ENCODE data around the gene DUSP16. TPM values are rescaled to one million over a fixed set of nuclear protein-coding genes. Genes with fewer than 3 reads are reported as not detected.
"Not testable (repeated sequence)": the region's sequence is repeated elsewhere in the genome, so short reads cannot be mapped to it uniquely, and the experiment has no call there.

DUSP16 gene
- polyA plus RNA-seq, 1 donor = 35.1 TPM

DNA sequence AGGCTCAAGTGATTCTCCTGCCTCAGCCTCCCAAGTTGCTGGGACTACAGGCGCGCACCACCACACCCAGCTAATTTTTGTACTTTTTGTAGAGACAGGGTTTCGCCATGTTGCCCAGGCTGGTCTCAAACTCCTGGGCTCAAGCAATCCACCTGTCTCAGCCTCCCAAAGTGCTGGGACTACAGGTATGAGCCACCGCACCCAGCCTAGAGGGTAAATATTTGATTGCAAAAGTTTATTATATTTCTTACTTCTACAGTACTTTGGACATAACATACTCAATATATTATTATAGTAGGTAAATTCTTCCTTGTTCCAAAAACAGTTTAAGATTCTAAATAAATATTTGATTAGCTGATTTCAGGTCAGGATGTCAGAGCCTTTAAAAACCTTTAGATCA is 40.0 kb downstream of the DUSP16 start:
- not testable (repeated sequence) for DNase-seq (ENCODE audit: low read depth)

DNA sequence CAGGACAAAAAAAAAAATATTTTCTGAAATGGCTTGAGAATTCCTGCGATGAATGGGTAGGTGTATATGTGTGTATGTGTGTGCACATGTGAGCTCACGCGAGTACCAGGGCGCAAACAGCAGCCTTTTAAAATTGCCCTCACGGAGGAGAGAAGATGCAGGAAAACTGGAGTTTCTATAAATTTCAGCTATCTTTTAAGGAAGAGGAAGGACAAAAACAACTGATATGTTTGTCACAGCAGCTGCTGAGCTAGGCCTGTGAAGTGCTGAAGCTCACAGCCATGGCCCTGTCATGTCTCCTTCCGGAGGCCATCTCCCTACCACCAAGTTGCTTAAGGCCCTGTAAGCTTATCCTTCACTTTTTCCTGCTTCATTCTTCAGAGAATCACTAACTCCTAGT is 40.8 kb downstream of the DUSP16 start:
- no peak for DNase-seq (ENCODE audit: low read depth)

DNA sequence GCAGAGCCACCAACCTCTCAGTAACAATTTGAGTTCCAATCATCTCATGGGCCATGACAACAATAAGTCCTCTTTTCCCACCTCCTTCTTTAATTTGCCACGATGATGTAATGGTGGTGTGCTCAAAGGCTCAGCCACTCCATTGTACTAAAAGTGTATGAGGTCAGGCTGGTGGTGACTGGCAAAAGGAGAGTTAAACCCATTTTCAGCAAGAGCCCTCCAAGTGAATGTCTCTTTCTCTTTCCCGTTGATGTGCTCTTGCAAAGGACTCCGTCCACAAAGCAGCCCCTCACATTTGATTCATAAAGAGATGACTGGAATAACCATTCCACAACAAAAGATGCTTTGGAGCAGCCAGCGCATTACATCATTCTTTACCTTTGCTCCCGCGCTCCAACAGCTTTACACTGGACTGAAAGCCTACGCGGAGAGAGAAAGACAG is 41.6 kb downstream of the DUSP16 start:
- DNase-seq (ENCODE audit: low read depth) = no peak

DNA sequence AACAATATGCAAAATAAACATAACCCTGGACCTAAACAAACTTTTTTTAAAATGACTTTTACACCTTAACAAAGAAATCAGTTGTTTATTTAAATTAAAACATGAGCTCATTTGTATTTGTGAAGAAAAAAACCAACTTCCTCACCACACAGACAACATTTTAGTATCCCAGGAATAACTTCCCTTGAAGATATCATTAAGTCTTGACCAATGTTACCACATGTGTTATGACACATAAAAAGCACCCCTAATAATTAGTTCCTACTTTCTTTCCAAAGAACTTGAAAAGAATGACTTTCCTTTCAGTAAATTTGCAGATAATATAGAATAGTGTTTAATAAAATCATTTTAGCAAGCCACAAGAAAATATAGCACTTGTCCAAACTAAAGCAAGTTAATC is 42.4 kb downstream of the DUSP16 start:
- DNase-seq (ENCODE audit: low read depth) = no peak

DNA sequence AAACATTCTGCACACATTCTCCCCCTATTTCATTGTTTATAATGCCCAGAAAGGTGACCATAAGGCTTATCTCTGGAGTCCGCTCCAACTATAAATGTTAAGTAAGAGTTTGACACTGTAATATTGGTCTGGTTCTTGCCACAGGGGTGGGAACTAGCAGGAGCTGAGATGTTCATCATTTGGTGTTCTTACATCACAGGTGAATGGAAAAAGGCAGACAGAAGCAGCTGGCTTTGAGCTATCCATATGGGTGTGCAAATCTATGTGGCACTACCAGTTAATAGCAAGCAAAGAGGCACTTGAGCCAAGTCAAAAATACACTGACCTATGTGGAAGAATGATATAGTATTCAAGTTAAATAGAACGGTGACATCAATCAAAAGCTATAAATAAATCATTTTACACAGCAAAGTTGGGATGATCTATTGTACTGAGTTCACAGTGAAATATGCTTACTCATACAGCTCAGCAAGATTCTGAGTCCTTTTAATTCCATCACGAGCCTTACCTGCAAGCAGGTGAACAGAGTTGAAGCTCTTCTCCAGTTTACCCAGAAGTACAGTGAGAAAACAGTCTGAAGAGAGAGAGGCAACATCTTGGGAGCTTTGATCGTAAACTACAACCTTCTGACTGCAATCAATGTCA is 43.2 kb downstream of the DUSP16 start:
- no peak for DNase-seq (ENCODE audit: low read depth)

DNA sequence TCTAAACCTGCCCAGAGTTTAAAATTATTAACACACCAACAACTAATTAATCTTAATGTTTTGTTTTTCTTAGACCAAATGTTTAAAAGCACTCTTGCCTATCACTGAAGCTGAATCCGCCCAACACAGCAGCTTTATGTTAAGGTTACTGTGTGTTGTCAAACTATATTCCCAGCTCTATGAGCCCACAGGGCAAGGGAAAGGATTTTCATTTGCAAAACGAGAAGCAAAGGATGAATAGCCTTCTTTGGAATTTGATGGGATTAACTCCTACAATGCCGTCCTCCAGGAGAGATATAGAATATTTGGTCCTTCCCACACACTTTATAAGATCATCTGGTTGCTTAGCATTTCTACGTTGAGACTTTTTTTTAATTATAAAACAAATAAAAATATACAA is 43.7 kb downstream of the DUSP16 start:
- no peak for DNase-seq (ENCODE audit: low read depth)

DNA sequence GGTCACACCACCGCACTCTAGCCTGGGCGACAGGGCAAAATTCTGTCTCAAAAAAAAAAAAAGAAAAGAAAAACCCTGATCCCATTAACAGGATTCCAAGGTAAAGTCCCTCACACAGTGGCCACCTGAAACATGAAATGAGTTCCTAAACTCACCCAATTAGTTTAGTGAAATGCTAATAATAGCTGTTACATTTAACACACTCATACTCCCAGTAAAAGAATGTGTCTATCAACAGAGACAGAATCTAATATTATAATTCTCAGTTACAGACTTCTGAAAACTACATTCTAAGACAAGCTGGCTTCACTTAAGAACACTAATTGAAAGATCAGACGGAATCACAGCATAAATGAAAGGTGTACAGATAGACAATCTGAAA is 44.2 kb downstream of the DUSP16 start:
- no peak for DNase-seq (ENCODE audit: low read depth)

DNA sequence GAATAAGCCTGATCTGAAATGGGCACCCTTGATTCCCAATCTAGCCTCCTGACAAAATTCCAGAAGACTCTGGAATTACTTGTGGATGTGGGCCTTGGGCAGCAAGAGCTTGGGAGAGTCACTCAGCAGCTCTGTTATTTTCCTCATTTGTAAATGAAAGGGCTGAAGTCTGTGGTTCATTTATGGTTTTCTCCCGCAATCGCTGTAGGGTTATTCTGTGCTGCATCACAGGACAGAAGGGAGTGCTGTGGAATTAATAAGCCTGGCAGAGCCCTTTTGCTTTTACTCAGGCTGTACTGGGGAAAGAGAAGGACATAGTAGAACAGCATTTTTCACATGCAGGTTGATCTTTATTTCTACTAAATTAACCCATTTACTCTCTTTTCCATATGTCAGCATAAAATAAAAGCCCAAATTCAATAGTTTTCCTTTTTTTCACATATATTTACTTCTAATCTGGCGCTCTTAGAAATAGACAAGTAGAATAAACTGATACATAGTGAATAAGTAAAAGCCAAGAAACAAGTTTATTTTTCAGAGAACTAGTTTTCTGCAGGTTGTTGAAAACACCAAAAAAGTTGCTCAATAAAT is 49.2 kb downstream of the DUSP16 start:
- no peak for DNase-seq (ENCODE audit: low read depth)

DNA sequence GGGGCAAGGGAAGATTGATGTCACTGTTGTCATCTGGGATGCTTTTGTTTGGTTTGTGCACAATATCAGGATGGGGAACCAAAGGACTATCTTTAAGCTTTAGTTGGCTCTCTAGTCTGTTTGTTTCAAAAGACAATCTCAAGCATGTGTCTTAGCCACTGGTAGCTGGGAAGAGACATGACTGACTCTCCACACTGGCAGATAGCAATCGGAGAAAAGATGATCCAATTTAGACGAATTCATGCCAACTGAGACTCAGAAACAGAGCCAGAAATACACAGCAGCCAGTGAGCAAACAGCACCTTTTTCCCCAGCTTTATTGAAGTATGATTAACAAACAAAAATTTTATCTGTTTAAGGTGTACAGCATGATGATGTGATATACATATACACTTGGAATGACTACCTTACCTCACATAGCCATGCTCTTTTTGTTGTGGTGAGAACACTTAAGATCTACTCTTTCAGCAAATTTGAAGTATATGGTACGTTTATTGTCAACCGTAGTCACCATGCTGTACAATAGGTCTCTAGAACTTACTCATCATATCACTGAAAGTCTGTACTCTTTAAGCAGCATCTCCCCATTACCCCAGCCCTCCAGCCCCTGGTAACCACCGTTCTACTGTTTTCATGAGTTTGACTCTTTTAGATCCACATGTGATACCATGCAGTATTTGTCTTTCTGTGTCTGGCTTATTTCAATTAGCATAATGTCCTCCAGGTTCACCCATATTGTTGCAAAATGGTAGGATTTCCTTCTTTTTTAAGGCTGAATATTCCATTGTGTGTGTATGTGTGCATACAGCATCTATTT is 50.6 kb downstream of the DUSP16 start:
- no peak for DNase-seq (ENCODE audit: low read depth)

DNA sequence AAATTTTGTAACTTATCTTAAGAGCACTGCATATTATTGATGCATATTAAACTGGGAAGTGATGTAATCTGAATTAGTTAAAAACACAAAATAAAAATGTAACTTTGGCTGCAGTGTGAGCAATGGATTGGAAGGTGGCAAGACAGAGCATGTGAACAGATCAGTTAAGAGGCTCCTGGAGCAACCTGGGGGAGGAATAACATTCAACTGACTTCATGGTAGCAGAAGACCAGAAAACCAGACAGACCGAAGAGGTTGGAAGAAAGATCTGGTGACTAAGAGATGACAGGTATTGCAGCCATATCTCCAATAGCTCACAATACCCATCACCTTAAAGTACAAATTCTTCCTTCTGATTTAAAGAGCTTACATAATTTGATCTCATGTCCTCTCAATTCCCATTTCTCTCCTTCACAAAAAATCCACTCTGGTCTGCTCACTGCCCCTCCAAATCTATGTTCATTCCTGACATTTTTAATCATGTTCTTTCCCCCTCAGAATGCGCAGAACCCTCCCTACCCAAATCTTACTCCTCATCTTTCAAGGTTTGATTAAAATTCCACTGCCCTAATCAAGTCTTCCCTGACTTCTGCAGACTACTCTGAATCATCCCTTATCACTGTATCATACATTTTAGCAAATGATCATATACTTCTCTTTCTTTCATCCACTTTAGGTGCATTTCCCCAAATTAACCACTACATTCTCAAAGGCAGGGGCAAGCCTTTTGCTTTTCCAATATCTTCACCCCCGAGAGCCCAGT is 51.5 kb downstream of the DUSP16 start:
- no peak for DNase-seq (ENCODE audit: low read depth)

DNA sequence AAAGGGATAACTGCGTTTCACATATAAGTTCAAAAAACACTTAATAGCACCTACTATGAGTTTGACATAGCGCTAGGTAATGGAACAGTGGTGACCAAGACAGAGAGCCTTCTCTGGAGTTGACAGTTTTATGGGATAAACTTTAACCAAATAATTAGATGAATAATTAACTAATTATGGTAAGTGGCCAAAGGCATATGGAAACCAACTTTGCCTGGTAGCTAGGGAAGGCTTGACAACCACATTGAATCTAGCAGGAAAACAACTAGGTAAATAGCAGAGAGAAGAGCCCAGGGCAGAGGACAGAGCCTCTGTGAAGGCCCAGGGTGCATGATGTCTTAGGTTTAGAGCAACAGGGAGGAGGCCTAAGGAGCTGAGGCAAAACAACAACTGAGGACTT is 52.1 kb downstream of the DUSP16 start:
- no peak for DNase-seq (ENCODE audit: low read depth)

DNA sequence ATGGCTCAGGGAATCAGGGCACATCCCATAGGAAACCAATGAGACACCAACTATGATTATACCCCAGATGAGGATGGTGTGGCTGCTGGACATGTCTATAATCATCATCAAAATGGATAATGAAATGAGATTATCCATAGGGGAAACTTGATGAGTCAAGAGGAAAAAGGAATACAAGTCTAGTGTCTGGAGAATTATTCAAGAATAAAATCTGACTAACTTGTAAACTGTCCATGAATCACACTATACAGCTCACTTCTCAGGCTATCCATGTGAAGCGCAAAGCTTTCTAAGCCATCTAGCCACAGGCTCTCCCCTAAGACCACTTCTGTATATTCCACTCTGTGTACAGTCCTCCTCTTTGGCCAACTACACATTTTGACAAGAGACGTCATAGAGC is 52.5 kb downstream of the DUSP16 start:
- no peak for DNase-seq (ENCODE audit: low read depth)

DNA sequence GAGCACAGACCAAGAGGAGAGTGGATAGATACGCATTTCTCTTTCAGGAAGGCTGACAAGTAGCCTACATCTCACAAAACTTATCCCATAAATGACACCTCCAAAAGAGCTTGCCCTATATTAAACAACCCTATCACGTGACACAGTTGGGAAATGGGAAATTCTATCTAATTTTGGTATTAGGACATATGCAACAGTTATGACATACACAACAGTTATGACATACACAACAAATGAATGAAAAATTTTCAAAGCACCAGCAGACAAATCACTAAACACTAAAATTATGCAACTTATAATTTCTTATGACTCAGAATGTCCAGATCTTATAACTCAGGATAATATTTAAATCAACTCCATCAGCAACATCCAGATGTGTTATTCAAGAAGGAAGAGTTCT is 54.1 kb downstream of the DUSP16 start:
- no peak for DNase-seq (ENCODE audit: low read depth)

DNA sequence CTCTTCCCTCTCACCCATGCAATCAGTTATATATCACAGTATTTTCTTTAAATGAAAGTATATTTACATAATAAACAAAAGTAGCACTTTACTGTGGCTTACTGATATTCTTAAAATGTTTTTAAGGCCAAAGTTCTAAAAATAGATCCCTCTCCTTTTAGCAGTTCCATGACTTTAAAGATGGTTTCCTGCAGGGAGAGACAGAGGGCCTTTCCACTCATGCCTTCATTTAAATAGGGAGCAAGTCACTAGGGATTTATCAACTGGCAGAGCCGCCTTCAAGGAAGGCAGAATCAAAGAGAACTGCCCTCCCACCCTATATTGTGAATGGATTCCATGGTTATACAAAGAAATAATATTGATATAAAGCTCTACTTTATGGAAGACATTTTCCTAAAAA is 55.5 kb downstream of the DUSP16 start:
- DNase-seq (ENCODE audit: low read depth) = no peak

DNA sequence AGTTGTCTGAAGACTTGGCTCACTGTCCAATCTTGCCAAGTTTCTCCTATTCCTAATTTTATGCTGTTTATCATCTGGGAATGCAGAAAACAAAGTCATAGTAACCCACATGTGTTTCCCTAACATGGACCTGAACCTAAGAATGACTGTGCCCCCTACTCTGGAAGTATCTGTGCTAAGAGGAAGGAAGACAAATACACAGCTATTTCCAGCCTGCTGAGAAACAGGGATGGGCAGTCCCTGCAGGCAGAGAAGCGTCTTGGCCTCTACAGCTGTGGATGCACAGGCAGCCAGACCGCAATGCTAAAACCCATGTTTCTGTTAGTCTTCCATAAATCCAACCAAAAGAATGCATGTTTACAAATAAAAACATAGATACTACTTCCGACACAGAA is 56.2 kb downstream of the DUSP16 start:
- peak; percentile 57 for DNase-seq (ENCODE audit: low read depth)

DNA sequence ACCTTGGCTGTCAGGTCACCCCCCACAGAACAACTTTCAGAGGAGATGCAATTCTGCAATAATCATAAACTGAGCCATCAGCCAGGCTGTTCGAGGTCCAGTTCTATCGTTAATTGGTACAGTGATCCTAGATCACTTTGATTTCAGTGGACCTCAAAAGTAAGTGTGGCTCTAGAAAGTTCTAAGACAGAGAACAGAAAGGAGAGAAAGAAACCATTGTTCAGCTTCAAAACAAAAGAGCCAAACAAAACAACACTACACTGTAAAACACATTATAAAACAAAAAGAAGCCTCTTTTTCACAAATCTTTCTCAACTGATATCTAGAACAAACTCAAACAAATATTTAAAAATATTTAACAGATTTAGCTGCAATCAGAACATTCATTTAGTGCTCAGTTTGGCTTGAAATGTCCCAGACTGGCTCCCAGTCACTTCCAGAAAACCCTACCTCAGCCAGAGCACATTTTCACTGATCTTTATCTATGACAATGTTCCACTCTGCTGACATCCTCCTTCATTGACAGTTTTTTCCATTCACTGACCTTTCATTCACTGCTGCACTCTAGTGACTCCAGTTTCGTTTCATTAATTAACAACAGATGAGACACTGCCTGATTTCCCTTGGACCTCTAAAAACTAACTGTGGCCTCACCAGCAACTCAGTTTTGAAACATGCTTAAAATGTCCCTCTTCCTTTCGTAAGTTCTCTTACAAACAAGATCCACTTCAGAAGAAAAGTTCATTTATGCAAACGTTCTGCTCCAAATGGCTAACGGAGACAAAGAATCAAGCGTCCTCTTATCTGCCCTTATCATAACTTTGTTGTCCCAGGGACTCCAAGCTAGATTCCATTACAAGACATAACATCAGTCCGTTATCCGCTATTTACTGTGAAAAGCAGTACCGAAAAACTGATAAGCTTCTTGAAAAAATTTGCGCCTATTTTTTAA is 56.8 kb downstream of the DUSP16 start:
- DNase-seq (ENCODE audit: low read depth) = peak; percentile 87

DNA sequence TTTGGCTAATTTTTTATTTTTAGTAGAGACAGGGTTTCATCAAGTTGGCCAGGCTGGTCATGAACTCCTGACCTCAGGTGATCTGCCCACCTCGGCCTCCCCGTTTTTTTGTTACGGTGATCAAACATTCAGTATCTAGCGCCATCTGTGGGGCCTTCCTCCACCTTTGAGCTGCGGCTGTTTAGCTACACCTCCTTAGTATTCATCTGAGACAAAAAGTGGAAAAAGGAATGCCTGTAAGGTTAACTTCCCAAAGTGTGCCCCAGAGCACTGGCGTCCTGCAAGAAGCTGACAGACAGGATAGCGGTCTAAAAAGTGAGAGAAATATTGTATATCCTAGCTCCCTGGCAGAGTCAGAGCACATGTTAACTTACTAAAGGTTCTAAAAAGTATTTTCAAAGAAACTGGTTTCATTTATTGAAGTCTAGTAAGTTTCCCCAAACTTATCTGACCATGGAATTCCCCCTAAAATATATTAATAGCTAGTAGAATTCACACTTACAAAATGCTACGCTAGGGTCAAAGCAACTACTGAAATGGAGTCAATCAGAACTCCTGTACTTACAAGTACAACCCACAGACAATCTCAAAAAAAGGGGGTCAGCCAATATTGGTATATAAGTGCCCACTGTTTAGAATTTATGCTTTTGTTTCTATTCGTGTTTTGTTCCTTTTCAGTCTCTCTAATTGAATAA is 59.1 kb downstream of the DUSP16 start:
- DNase-seq (ENCODE audit: low read depth) = no peak

DNA sequence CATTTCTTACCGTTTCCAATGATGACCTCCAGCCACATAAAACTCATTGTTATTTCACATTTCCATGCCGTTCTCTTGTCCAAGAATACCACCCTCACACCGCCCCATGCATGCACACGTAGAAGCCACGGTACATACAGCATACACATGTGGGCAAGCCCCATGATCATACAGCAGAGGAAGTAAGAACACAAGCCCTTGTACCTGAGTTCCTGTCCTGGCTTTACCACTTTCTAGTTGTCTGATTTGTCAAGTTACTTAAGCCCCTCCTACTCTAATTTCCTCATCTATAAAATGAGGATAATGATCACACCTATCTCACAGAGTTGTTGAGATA is 59.9 kb downstream of the DUSP16 start:
- DNase-seq (ENCODE audit: low read depth) = no peak

DNA sequence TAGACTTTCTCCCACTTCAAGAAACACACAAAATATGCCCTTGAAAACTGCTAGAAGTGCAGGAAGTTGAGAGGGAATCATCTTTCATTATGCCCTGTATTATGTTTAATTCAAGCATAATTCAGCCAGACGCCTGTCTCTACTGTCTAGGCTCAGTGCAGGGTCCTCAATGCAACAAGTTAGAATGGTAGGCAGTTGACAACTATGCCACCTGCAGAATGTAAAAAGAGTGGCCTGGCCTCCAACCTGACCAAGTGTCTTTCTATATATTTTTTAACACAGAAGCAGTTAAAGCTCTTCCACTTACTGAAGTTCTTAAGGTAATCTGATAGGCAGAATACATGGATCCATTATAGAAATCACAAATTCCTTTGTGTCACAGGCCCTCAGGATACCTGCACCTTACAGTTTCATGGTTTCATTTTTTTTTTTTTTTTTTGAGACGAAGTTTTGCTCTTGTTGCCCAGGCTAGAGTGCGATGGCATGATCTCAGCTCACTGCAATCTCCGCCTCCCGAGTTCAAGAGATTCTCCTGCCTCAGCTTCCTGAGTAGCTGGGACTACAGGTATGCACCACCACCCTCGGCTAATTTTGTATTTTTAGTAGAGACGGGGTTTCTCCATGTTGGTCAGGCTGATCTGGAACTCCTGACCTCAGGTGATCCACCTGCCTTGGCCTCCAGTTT is 60.4 kb downstream of the DUSP16 start:
- DNase-seq (ENCODE audit: low read depth) = not testable (repeated sequence)

DNA sequence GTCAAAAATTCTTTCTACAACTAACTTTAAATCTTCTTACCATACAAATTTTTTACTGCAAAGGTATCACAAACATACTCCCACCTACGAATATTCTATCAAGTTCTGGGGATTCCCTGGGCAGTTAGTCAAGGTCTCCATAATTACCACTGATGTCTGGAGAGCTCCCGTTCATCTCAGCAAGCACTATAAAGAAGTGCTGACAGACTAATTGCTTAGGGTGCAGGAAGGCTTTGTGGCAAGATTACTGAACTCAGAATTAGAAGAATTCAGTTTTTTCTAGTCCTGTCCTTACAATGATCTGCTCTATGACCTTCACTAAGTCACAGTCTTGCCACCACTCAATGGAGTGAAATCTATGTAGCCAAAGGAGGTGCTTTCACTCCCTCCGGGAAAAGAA is 61.5 kb downstream of the DUSP16 start:
- DNase-seq (ENCODE audit: low read depth) = no peak

All from forelimb muscle (tissue), 1 donor.